Esophagus squamous epithelium (tissue), 5 donors: Measurements from ENCODE around the gene HACD4. TPM values are rescaled to one million over a fixed set of nuclear protein-coding genes. Genes with fewer than 3 reads are reported as not detected.

Source experiments
- DNase-seq: peaks from one replicate; lab custom pipeline; 2025; lab: John Stamatoyannopoulos, UW
- H3K27ac ChIP-seq, 4 donors: fragments of 200-600 bp; sonication (generic); one replicate each; pipeline ENCODE4 v1.5.1; 2016 to 2019; ENCODE audit warnings: mild to moderate bottlenecking in 1 of 4
- H3K27me3 ChIP-seq, 4 donors: fragments of 200-600 bp; sonication (generic); 1 replicate in 3 of 4; 2 replicates in 1 of 4; pipeline versions ENCODE4 v1.5.1 to v1.6.0; 2017 to 2021; ENCODE audit warnings: antibody characterized with exemption in 1 of 4
- H3K36me3 ChIP-seq, 3 donors: fragments of 200-600 bp; sonication (generic); one replicate each; pipeline ENCODE4 v1.5.1; 2016 to 2019
- H3K4me1 ChIP-seq, 3 donors: fragments of 200-600 bp; sonication (generic); one replicate each; pipeline ENCODE4 v1.5.1; 2017 to 2019
- H3K4me3 ChIP-seq, 4 donors: fragments of 200-600 bp; sonication (generic); 1 replicate in 3 of 4; 2 replicates in 1 of 4; pipeline ENCODE4 v1.5.1; 2016 to 2019; ENCODE audit warnings: mild to moderate bottlenecking in 2 of 4, moderate library complexity in 1 of 4
- H3K9me3 ChIP-seq, 3 donors: fragments of 200-600 bp; sonication (generic); one replicate each; pipeline ENCODE4 v1.5.1; 2016 to 2019
- CTCF ChIP-seq, 6 experiments: fragments of 450-650 bp in 4 of 6; fragments of 200-600 bp in 2 of 6; sonication (generic) in 2 of 6; IDR thresholded peaks; one replicate each; pipeline ENCODE4 v1.5.1; 2016 to 2019; ENCODE audit warnings: antibody characterized with exemption in 6 of 6, mild to moderate bottlenecking in 4 of 6, moderate library complexity in 4 of 6
- POLR2A ChIP-seq, 4 donors: fragments of 450-650 bp; IDR thresholded peaks; one replicate each; pipeline ENCODE4 v1.6.1; 2017; ENCODE audit warnings: antibody characterized with exemption in 4 of 4, mild to moderate bottlenecking in 4 of 4, moderate library complexity in 3 of 4
- WGBS, 2 donors: methylation state at CpG; one replicate each; pipeline ENCODE4 v1.1.5; 2018; 5-methylcytosine and 5-hydroxymethylcytosine counted together
- intact Hi-C: fragments of 100-400 bp; cut with DNase I; formaldehyde crosslinking; loops from one replicate; pipeline ENCODE4 v1.15.0; 2022
- total RNA-seq, 4 donors: library from RNA; depleted of rRNA; stranded (reverse); fragments of >200 nt; gene quantifications; one replicate each; pipeline ENCODE4 v1.1.0, GENCODE V29; 2016
- donor health status: DM: yes; HTN: yes; CAD: no.

Gene HACD4
- total RNA-seq, 4 donors from 2014 or later = 0.97 to 3.8 (median 2.5) TPM

GRCh38 chr9:21002040-21002439 lies 29.4 kb downstream of the HACD4 start:
- Histone ChIP-seq H3K4me1 (no peaks in the 10 kb centered on the region), H3K36me3 (peaks cover 0 to 26% (median 0%) of the 10 kb centered on the region in 3 donors), H3K27ac (no peak overlapping the region), H3K4me3 (no peak overlapping the region), H3K27me3 (no peaks in the 10 kb centered on the region), H3K9me3 (no peaks in the 10 kb centered on the region)
- DNase-seq = no peak
- TF ChIP-seq POLR2A (IDR thresholded peaks at IDR 0.05) (no peak), CTCF (IDR thresholded peaks at IDR 0.05) (no peak)
- intact Hi-C loops = no loop called here
- WGBS, 2 donors = 56 to 62% methylated on average over 2 of the region's 2 CpGs

GRCh38 chr9:21001581-21001980 lies 29.9 kb downstream of the HACD4 start:
- peaks cover 0 to 25% (median 0%) of the 10 kb centered on the region in 3 donors for H3K36me3 ChIP-seq
- TF ChIP-seq CTCF (IDR thresholded peaks at IDR 0.05) = no peak
- TF ChIP-seq POLR2A (IDR thresholded peaks at IDR 0.05) = no peak
- no peak overlapping the region for H3K27ac ChIP-seq
- no peaks in the 10 kb centered on the region for H3K4me1 ChIP-seq
- H3K9me3 ChIP-seq = no peaks in the 10 kb centered on the region
- no peaks in the 10 kb centered on the region for H3K27me3 ChIP-seq
- WGBS, 2 donors = 24 to 38% methylated on average over 1 of the region's 1 CpG
- H3K4me3 ChIP-seq = no peak overlapping the region
- intact Hi-C loops = no loop called here
- DNase-seq = no peak

GRCh38 chr9:20997503-20998076 lies 33.9 kb downstream of the HACD4 start:
- intact Hi-C loops = no loop called here
- no peak overlapping the region for H3K27ac ChIP-seq
- WGBS, 2 donors = 75 to 88% methylated on average over 2 of the region's 2 CpGs
- no peak for DNase-seq
- no peaks in the 10 kb centered on the region for H3K4me1 ChIP-seq
- no peak overlapping the region for H3K4me3 ChIP-seq
- H3K36me3 ChIP-seq = peaks cover 0 to 33% (median 0%) of the 10 kb centered on the region in 3 donors
- no peak for TF ChIP-seq CTCF (IDR thresholded peaks at IDR 0.05)
- TF ChIP-seq POLR2A (IDR thresholded peaks at IDR 0.05) = no peak
- no peaks in the 10 kb centered on the region for H3K9me3 ChIP-seq
- H3K27me3 ChIP-seq = no peaks in the 10 kb centered on the region

GRCh38 chr9:20996809-20997208 lies 34.6 kb downstream of the HACD4 start:
- Histone ChIP-seq H3K9me3 (no peaks in the 10 kb centered on the region), H3K36me3 (peaks cover 0 to 37% (median 0%) of the 10 kb centered on the region in 3 donors), H3K27me3 (no peaks in the 10 kb centered on the region), H3K4me3 (no peak overlapping the region), H3K27ac (no peak overlapping the region), H3K4me1 (no peaks in the 10 kb centered on the region)
- TF ChIP-seq CTCF (IDR thresholded peaks at IDR 0.05) (no peak), POLR2A (IDR thresholded peaks at IDR 0.05) (no peak)
- intact Hi-C loops = no loop called here
- WGBS, 2 donors = 73 to 98% methylated on average over 2 of the region's 2 CpGs
- no peak for DNase-seq

GRCh38 chr9:20995616-20996015 lies 35.8 kb downstream of the HACD4 start:
- Histone ChIP-seq H3K27ac (no peak overlapping the region), H3K36me3 (peaks cover 0 to 42% (median 0%) of the 10 kb centered on the region in 3 donors), H3K4me1 (no peaks in the 10 kb centered on the region), H3K4me3 (no peak overlapping the region), H3K9me3 (no peaks in the 10 kb centered on the region), H3K27me3 (no peaks in the 10 kb centered on the region)
- 69 to 73% methylated on average over 2 of the region's 2 CpGs for WGBS, 2 donors
- DNase-seq = no peak
- intact Hi-C loops = no loop called here
- no peak for TF ChIP-seq CTCF (IDR thresholded peaks at IDR 0.05)
- TF ChIP-seq POLR2A (IDR thresholded peaks at IDR 0.05) = no peak
